GM12878 (cell line): ENCODE results near the gene APELA. TPM values are rescaled to one million over a fixed set of nuclear protein-coding genes. Genes with fewer than 3 reads are reported as not detected.

Experiments
- HCFC1 ChIP-seq: fragments of 150-350 bp; IDR thresholded peaks from 2 replicates; pipeline ENCODE4 v1.6.1; 2014; ENCODE audit warnings: low read length
- MTA3 ChIP-seq: IDR thresholded peaks from 2 replicates; pipeline ENCODE4 v1.6.1; 2012; ENCODE audit warnings: low read length, inconsistent platforms, borderline replicate concordance
- PBX3 ChIP-seq: IDR thresholded peaks from 2 replicates; pipeline ENCODE4 v1.6.1; 2011; ENCODE audit warnings: mild to moderate bottlenecking, low read depth, low read length, moderate library complexity; ENCODE audit not compliant: insufficient replicate concordance
- RUNX3 ChIP-seq: IDR thresholded peaks from 2 replicates; pipeline ENCODE4 v1.6.1; 2012; ENCODE audit warnings: low read length, inconsistent platforms
- SIN3A ChIP-seq: IDR thresholded peaks from 2 replicates; pipeline ENCODE4 v1.6.1; 2012; ENCODE audit warnings: low read depth, low read length, improper control_type of control experiment
- SREBF2 ChIP-seq: IDR thresholded peaks from 2 replicates; pipeline ENCODE4 v1.6.1; 2012; ENCODE audit warnings: mild to moderate bottlenecking, low read length
- TCF12 ChIP-seq: IDR thresholded peaks from 2 replicates; pipeline ENCODE4 v1.6.1; 2011; ENCODE audit warnings: low read depth, mild to moderate bottlenecking, low read length
- WRNIP1 ChIP-seq: IDR thresholded peaks from 2 replicates; pipeline ENCODE4 v1.6.1; 2011; ENCODE audit warnings: low read depth, low read length, improper control_type of control experiment, borderline replicate concordance
- YBX1 ChIP-seq: fragments of 450-650 bp; IDR thresholded peaks from 2 replicates; pipeline ENCODE4 v1.6.1; 2016; ENCODE audit warnings: antibody characterized with exemption
- ZNF24 ChIP-seq: fragments of 450-650 bp; IDR thresholded peaks from 2 replicates; pipeline ENCODE4 v1.6.1; 2017; ENCODE audit warnings: antibody characterized with exemption, mild to moderate bottlenecking
- polyA plus RNA-seq, 11 experiments: library from polyadenylated mRNA; depleted of rRNA in 4 of 11; unstranded in 6 of 11; stranded (reverse) in 5 of 11; fragments of >200 nt; fragmentation: Nextera tagmentation in 4 of 11; fragmentation: Illumina TruSeq in 1 of 11; extraction: Ambion mirVana in 4 of 11; extraction: Trizol in 1 of 11; gene quantifications; 1 replicate in 1 of 11; 2 replicates in 10 of 11; pipeline versions ENCODE4 v1.2.1 to v1.2.3, GENCODE V29; 2011 to 2016; ENCODE audit warnings: inconsistent platforms in 2 of 11, missing spikeins in 2 of 11, low read depth in 1 of 11
- total RNA-seq, 4 experiments: library from RNA; depleted of rRNA in 3 of 4; stranded (reverse); fragments of >200 nt in 3 of 4; fragmentation: Illumina TruSeq in 1 of 4; extraction: Trizol in 1 of 4; gene quantifications; 2 replicates each; pipeline versions ENCODE4 v1.2.1 to v1.2.3, GENCODE V29; 2013 to 2021
- TF ChIP-seq, protein P1 (sequence below), 3 experiments: IDR thresholded peaks in 2 of 3; conservative IDR thresholded peaks in 1 of 3; 2 replicates each; pipeline ENCODE4 v1.5.1; 2011; ENCODE audit warnings: low read depth in 3 of 3, low read length in 3 of 3, mild to moderate bottlenecking in 3 of 3, control low read depth in 2 of 3, moderate library complexity in 2 of 3, inconsistent platforms in 1 of 3, mixed read lengths in 1 of 3; ENCODE audit not compliant: control insufficient read depth in 2 of 3, insufficient read depth in 1 of 3; ENCODE audit errors: extremely low read depth in 1 of 3
- TF ChIP-seq, protein P2 (sequence below): IDR thresholded peaks from 2 replicates; pipeline ENCODE4 v1.6.1; 2012; ENCODE audit warnings: low read length, inconsistent platforms
- TF ChIP-seq, protein P3 (sequence below): fragments of 450-650 bp; IDR thresholded peaks from 2 replicates; pipeline ENCODE4 v1.6.1; 2016; ENCODE audit warnings: mild to moderate bottlenecking
- TF ChIP-seq, protein P4 (sequence below): IDR thresholded peaks from 2 replicates; pipeline ENCODE4 v1.6.1; 2012; ENCODE audit warnings: mild to moderate bottlenecking, low read depth, low read length
- TF ChIP-seq, protein P5 (sequence below): IDR thresholded peaks from 2 replicates; pipeline ENCODE4 v1.6.1; 2011; ENCODE audit warnings: low read depth, low read length, improper control_type of control experiment, borderline replicate concordance
- TF ChIP-seq, protein P6 (sequence below): fragments of 150-350 bp; IDR thresholded peaks from 2 replicates; pipeline ENCODE4 v1.6.1; 2016; ENCODE audit warnings: low read depth, low read length

The APELA gene
- total and polyA plus RNA-seq, 10 of the 15 experiments (the other 5 are each of a cell fraction or from before 2014, with no cell fraction given), result 0.79 to 6.9 (median 1.2) TPM

DNA sequence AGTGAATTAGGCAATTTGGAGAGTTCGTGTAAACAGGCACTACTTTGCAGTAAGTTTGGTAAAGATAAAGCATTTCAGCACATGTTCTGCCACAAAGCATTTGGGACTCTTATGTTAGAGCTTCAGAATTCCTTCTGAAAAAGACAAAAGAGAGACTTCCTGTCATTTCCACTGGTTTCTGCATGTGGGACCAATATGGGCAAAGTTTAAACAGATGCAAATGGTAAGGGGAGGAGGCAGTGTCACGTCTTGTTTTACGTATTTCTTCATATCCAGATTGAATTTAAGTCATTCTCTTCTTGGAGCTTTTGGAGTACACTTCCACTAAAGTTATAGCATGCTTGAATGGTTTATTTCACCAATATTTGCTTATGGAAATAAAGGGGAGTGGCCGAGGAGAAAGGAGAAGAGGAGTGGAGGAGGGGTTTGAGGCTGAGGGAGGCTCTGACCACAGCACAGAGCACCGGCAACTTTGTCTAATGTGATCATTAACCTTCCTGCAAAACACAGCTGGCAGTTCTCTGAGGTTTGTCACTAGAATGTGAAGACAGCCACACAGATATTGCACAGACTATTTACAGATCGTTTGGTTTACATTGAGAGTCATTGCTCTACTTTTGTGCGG, at the start of gene APELA (continued):
- TF ChIP-seq, protein P1, sequence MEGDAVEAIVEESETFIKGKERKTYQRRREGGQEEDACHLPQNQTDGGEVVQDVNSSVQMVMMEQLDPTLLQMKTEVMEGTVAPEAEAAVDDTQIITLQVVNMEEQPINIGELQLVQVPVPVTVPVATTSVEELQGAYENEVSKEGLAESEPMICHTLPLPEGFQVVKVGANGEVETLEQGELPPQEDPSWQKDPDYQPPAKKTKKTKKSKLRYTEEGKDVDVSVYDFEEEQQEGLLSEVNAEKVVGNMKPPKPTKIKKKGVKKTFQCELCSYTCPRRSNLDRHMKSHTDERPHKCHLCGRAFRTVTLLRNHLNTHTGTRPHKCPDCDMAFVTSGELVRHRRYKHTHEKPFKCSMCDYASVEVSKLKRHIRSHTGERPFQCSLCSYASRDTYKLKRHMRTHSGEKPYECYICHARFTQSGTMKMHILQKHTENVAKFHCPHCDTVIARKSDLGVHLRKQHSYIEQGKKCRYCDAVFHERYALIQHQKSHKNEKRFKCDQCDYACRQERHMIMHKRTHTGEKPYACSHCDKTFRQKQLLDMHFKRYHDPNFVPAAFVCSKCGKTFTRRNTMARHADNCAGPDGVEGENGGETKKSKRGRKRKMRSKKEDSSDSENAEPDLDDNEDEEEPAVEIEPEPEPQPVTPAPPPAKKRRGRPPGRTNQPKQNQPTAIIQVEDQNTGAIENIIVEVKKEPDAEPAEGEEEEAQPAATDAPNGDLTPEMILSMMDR (IDR thresholded peaks at IDR 0.05 in 2 of 3, conservative IDR thresholded peaks at IDR 0.05 in 1 of 3; ENCODE audit: control insufficient read depth in 2 of 3, extremely low read depth in 1 of 3, insufficient read depth in 1 of 3, low read depth in 3 of 3, low read length in 3 of 3), result no peak
- TF ChIP-seq YBX1, result no peak
- TF ChIP-seq, protein P2, sequence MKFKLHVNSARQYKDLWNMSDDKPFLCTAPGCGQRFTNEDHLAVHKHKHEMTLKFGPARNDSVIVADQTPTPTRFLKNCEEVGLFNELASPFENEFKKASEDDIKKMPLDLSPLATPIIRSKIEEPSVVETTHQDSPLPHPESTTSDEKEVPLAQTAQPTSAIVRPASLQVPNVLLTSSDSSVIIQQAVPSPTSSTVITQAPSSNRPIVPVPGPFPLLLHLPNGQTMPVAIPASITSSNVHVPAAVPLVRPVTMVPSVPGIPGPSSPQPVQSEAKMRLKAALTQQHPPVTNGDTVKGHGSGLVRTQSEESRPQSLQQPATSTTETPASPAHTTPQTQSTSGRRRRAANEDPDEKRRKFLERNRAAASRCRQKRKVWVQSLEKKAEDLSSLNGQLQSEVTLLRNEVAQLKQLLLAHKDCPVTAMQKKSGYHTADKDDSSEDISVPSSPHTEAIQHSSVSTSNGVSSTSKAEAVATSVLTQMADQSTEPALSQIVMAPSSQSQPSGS, result no peak
- TF ChIP-seq, protein P3, sequence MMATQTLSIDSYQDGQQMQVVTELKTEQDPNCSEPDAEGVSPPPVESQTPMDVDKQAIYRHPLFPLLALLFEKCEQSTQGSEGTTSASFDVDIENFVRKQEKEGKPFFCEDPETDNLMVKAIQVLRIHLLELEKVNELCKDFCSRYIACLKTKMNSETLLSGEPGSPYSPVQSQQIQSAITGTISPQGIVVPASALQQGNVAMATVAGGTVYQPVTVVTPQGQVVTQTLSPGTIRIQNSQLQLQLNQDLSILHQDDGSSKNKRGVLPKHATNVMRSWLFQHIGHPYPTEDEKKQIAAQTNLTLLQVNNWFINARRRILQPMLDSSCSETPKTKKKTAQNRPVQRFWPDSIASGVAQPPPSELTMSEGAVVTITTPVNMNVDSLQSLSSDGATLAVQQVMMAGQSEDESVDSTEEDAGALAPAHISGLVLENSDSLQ, result peak; percentile 47; the same call in 1 of the 2 replicates
- TF ChIP-seq, protein P4, sequence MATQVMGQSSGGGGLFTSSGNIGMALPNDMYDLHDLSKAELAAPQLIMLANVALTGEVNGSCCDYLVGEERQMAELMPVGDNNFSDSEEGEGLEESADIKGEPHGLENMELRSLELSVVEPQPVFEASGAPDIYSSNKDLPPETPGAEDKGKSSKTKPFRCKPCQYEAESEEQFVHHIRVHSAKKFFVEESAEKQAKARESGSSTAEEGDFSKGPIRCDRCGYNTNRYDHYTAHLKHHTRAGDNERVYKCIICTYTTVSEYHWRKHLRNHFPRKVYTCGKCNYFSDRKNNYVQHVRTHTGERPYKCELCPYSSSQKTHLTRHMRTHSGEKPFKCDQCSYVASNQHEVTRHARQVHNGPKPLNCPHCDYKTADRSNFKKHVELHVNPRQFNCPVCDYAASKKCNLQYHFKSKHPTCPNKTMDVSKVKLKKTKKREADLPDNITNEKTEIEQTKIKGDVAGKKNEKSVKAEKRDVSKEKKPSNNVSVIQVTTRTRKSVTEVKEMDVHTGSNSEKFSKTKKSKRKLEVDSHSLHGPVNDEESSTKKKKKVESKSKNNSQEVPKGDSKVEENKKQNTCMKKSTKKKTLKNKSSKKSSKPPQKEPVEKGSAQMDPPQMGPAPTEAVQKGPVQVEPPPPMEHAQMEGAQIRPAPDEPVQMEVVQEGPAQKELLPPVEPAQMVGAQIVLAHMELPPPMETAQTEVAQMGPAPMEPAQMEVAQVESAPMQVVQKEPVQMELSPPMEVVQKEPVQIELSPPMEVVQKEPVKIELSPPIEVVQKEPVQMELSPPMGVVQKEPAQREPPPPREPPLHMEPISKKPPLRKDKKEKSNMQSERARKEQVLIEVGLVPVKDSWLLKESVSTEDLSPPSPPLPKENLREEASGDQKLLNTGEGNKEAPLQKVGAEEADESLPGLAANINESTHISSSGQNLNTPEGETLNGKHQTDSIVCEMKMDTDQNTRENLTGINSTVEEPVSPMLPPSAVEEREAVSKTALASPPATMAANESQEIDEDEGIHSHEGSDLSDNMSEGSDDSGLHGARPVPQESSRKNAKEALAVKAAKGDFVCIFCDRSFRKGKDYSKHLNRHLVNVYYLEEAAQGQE, result no peak
- no peak for TF ChIP-seq SIN3A
- TF ChIP-seq RUNX3, result peak; percentile 68
- peak; percentile 87; the same call in 1 of the 2 replicates for TF ChIP-seq TCF12
- peak; percentile 75 for TF ChIP-seq PBX3
- no peak for TF ChIP-seq WRNIP1
- no peak for TF ChIP-seq SREBF2
- TF ChIP-seq, protein P5, sequence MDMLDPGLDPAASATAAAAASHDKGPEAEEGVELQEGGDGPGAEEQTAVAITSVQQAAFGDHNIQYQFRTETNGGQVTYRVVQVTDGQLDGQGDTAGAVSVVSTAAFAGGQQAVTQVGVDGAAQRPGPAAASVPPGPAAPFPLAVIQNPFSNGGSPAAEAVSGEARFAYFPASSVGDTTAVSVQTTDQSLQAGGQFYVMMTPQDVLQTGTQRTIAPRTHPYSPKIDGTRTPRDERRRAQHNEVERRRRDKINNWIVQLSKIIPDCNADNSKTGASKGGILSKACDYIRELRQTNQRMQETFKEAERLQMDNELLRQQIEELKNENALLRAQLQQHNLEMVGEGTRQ, result no peak
- TF ChIP-seq MTA3, result no peak
- TF ChIP-seq, protein P6, sequence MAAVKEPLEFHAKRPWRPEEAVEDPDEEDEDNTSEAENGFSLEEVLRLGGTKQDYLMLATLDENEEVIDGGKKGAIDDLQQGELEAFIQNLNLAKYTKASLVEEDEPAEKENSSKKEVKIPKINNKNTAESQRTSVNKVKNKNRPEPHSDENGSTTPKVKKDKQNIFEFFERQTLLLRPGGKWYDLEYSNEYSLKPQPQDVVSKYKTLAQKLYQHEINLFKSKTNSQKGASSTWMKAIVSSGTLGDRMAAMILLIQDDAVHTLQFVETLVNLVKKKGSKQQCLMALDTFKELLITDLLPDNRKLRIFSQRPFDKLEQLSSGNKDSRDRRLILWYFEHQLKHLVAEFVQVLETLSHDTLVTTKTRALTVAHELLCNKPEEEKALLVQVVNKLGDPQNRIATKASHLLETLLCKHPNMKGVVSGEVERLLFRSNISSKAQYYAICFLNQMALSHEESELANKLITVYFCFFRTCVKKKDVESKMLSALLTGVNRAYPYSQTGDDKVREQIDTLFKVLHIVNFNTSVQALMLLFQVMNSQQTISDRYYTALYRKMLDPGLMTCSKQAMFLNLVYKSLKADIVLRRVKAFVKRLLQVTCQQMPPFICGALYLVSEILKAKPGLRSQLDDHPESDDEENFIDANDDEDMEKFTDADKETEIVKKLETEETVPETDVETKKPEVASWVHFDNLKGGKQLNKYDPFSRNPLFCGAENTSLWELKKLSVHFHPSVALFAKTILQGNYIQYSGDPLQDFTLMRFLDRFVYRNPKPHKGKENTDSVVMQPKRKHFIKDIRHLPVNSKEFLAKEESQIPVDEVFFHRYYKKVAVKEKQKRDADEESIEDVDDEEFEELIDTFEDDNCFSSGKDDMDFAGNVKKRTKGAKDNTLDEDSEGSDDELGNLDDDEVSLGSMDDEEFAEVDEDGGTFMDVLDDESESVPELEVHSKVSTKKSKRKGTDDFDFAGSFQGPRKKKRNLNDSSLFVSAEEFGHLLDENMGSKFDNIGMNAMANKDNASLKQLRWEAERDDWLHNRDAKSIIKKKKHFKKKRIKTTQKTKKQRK, result no peak
- TF ChIP-seq HCFC1, result no peak
- TF ChIP-seq ZNF24, result no peak
